GM12801 (cell line): ENCODE measurements around the gene GALNTL6.

Source experiments
- TF ChIP-seq, protein P1 (sequence below): IDR thresholded peaks from one replicate; pipeline ENCODE4 v1.5.1; 2011; ENCODE audit warnings: control low read depth; ENCODE audit not compliant: insufficient read length; ENCODE audit errors: extremely low read depth

Gene GALNTL6

GRCh38 chr4:171876636-171877035 lies 63.4 kb downstream of the GALNTL6 start:
- TF ChIP-seq, protein P1, sequence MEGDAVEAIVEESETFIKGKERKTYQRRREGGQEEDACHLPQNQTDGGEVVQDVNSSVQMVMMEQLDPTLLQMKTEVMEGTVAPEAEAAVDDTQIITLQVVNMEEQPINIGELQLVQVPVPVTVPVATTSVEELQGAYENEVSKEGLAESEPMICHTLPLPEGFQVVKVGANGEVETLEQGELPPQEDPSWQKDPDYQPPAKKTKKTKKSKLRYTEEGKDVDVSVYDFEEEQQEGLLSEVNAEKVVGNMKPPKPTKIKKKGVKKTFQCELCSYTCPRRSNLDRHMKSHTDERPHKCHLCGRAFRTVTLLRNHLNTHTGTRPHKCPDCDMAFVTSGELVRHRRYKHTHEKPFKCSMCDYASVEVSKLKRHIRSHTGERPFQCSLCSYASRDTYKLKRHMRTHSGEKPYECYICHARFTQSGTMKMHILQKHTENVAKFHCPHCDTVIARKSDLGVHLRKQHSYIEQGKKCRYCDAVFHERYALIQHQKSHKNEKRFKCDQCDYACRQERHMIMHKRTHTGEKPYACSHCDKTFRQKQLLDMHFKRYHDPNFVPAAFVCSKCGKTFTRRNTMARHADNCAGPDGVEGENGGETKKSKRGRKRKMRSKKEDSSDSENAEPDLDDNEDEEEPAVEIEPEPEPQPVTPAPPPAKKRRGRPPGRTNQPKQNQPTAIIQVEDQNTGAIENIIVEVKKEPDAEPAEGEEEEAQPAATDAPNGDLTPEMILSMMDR = no peak

DNA sequence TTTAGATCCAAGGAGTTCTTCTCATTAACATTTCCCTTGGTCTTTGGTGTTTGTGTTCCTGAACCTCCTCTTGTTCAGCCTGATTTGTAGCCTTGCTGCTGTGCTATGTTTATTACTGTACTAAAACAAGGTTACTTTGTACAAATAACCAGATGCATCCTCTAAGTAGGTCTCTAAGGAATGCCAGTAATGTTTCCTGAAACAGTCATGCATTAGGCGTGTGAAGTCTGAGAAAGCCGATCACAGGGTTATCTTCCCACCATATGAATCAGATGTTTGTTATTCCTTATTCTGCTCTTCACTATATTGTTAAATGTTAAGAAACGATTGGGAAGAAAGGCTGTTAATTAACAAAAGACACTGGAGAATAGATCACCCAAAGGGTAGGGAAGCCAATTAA lies 66.9 kb downstream of the GALNTL6 start:
- TF ChIP-seq, protein P1 = no peak

DNA sequence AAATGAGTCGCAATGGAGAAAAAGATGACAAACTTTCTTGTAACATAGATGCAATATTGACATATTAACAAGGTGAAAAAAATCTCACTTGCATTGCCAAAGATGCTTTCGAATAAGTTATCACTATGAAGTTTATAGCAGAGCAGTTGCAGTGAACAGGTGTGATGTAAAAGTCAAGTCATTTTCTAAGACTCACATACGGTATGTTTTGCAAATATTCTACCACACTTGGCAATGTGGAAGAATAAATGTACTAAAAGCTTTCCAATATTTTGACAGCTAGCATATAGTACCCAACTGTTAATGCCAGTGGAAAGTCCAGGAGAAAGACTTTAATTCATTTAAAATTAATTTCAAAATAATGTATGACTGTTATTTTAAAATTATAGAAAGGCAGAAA lies 76.5 kb downstream of the GALNTL6 start:
- TF ChIP-seq, protein P1 = no peak

- TF ChIP-seq, protein P1 = no peak
Observed at GRCh38 chr4:171891038-171891437, 77.8 kb downstream of the GALNTL6 start.

GRCh38 chr4:171896426-171896825 lies 83.2 kb downstream of the GALNTL6 start:
- TF ChIP-seq, protein P1 = no peak

DNA sequence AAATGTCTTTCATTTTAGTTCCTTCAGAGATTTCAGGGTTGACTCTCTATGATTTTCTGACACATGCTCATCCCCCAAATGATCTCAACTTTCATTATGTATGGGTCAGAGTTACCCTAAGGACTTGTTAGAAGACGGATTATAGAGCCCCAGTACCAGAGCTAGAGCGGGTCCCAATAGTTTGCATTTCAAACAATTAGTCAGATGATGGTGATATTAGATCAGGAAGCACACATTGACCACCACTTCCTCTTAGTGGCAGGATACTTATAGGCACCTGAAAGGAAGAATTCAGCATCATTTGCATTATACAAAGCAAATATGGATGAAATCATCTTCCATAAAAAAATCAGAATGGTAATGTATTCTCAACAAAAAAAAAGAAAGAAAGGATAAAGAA lies 106.1 kb downstream of the GALNTL6 start:
- TF ChIP-seq, protein P1 = no peak

DNA sequence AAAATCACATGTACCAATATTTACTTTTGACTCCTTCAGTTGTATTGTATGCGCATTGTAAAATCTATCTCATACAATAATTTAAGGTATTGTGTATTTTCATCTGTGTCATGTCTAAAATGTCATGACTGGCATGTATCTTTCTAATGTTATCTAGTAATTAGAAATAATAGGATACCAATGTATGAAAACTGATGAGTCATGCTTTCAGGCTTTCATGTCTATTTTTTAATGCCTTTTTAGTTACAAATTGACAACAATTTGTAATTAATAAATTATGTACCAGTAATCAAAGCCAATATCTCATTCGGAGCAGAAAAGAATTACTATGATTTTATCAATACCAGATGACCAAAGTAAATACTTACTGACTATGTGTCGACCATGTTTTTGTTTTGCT lies 107.7 kb downstream of the GALNTL6 start:
- TF ChIP-seq, protein P1 = no peak
